Gastrocnemius medialis (tissue), 4 donors: Measurements from ENCODE around the gene FHOD3.

Experiments
- CTCF ChIP-seq, 5 experiments: fragments of 450-650 bp in 3 of 5; fragments of 200-600 bp in 2 of 5; sonication (generic) in 2 of 5; IDR thresholded peaks in 4 of 5; conservative IDR thresholded peaks in 1 of 5; 1 replicate in 4 of 5; 2 replicates in 1 of 5; pipeline ENCODE4 v1.5.1; 2016 to 2019; ENCODE audit warnings: antibody characterized with exemption in 5 of 5, mild to moderate bottlenecking in 3 of 5, moderate library complexity in 3 of 5
- POLR2A ChIP-seq, 2 donors: fragments of 450-650 bp; IDR thresholded peaks; one replicate each; pipeline ENCODE4 v1.6.1; 2017; ENCODE audit warnings: antibody characterized with exemption in 2 of 2, mild to moderate bottlenecking in 2 of 2, moderate library complexity in 2 of 2

DNA sequence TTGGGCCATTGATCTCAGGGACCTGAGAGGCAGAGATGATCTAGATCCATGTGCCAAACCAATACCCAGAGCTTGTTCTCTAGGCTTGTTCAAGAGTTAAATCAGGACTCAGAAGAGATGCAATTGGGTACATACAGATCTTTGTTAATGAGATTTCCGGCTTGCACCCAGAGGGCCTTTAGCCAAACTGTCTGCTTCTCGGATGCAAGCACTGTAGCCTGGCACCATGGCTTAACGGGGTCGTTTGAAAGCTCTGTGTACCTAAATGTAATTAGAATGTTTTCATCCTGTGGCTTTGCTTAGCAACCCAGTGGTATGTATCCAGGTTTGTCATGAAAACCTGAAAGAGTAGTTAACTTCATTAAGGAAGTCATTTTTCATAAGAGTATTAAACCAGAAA, 437.1 kb downstream of the FHOD3 start:
- TF ChIP-seq CTCF (IDR thresholded peaks at IDR 0.05 in 4 of 5, conservative IDR thresholded peaks at IDR 0.05 in 1 of 5) (no peak), POLR2A (IDR thresholded peaks at IDR 0.05) (no peak)
